Immature natural killer cell (primary cell): ENCODE results near the gene SETDB1. TPM values are rescaled to one million over a fixed set of nuclear protein-coding genes. Genes with fewer than 3 reads are reported as not detected.
"Not testable (repeated sequence)": the region's sequence is repeated elsewhere in the genome, so short reads cannot be mapped to it uniquely, and the experiment has no call there.

ENCODE experiments used
- DNase-seq, 3 donors: peaks; one replicate each; pipeline ENCODE4 v3.0.0; 2022; ENCODE audit warnings: mixed read lengths in 1 of 3
- H3K27ac Mint-ChIP-seq, 6 donors: one replicate each; pipeline ENCODE4 v1.8.0; 2020; ENCODE audit warnings: mixed read lengths in 6 of 6, mild to moderate bottlenecking in 5 of 6, inconsistent platforms in 4 of 6, moderate library complexity in 3 of 6
- H3K27me3 Mint-ChIP-seq, 3 donors: one replicate each; pipeline ENCODE4 v1.8.0; 2020 to 2021; ENCODE audit warnings: low read depth in 3 of 3, mild to moderate bottlenecking in 3 of 3, mixed read lengths in 3 of 3, moderate library complexity in 3 of 3, inconsistent platforms in 1 of 3
- H3K36me3 Mint-ChIP-seq, 3 donors: one replicate each; pipeline ENCODE4 v1.8.0; 2020; ENCODE audit warnings: mixed read lengths in 3 of 3, inconsistent platforms in 2 of 3, mild to moderate bottlenecking in 2 of 3
- H3K4me1 Mint-ChIP-seq, 2 donors: one replicate each; pipeline ENCODE4 v1.8.0; 2020; ENCODE audit warnings: inconsistent platforms in 2 of 2, mild to moderate bottlenecking in 2 of 2, mixed read lengths in 2 of 2, moderate library complexity in 1 of 2
- H3K4me3 Mint-ChIP-seq, 5 donors: one replicate each; pipeline ENCODE4 v1.8.0; 2020; ENCODE audit warnings: mild to moderate bottlenecking in 5 of 5, mixed read lengths in 5 of 5, inconsistent platforms in 3 of 5, moderate library complexity in 3 of 5
- H3K9me3 Mint-ChIP-seq, 6 donors: one replicate each; pipeline ENCODE4 v1.8.0; 2020; ENCODE audit warnings: mild to moderate bottlenecking in 6 of 6, mixed read lengths in 6 of 6, inconsistent platforms in 4 of 6, moderate library complexity in 3 of 6
- polyA plus RNA-seq, 3 donors: library from polyadenylated mRNA; unstranded; fragments of 300-500 nt; fragmentation: Illumina TruSeq; gene quantifications; one replicate each; pipeline ENCODE4 v1.2.3, GENCODE V29; 2021

Gene SETDB1
- polyA plus RNA-seq, 3 donors from 2014 or later, result 11.7 to 20.9 (median 15.3) TPM

DNA sequence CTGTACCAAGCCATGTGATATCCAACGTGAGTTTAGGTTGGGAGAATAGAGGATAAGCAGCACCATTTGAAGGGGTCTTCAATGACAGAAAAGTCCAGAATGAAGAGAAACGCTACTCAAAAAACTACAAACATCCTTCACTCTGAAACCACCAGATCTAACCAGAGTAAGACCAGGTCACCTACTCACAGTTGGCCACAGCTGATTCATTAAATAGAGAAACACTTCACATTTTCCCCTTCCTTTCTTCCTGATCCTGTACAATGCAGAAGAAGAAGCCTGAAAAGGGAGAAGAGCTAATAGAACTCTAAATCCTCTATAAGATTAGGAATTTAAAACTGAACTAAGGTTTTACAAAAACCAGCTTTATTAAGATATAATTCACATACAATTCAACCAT is 19.4 kb upstream of the SETDB1 start:
- no peak for DNase-seq
- Mint-ChIP-seq H3K4me1 (no peaks in the 10 kb centered on the region), H3K9me3 (no peaks in the 10 kb centered on the region), H3K27me3 (peaks cover 0 to 2% (median 1%) of the 10 kb centered on the region in 3 donors), H3K4me3 (no peak overlapping the region), H3K27ac (no peak overlapping the region), H3K36me3 (no peaks in the 10 kb centered on the region)

DNA sequence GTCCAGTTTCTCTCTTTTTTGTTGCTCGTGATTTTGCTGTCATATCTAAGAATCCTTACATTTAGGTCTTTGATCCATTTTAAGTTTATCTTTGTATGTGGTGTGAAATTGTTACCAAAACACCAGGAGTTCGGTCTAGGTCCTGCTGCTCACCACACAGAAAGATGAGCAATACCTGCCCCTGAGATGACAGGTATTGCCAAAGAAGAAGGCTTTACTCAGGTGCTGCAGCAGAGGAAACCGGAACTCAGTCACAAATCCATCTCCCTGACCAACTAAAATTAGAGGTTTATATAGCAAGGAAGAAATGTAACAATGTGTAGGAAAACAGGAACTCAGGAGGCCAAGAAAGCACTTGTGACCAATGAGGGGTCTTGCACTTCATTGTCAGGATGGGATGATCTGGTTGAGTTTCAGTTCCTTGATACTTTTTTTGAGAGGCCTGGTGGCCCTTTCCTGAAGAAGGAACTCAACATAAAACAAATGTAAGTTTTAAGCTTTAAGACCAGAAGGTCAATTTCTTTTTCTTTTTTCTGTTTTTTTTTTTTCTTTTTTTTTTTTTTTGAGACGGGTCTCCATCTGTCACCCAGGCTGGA is 16.5 kb upstream of the SETDB1 start:
- H3K36me3 Mint-ChIP-seq, result no peaks in the 10 kb centered on the region
- peaks cover 0 to 2% (median 1%) of the 10 kb centered on the region in 3 donors for H3K27me3 Mint-ChIP-seq
- no peaks in the 10 kb centered on the region for H3K9me3 Mint-ChIP-seq
- H3K4me1 Mint-ChIP-seq, result no peaks in the 10 kb centered on the region
- no peak overlapping the region for H3K4me3 Mint-ChIP-seq
- H3K27ac Mint-ChIP-seq, result no peak overlapping the region
- no peak for DNase-seq

DNA sequence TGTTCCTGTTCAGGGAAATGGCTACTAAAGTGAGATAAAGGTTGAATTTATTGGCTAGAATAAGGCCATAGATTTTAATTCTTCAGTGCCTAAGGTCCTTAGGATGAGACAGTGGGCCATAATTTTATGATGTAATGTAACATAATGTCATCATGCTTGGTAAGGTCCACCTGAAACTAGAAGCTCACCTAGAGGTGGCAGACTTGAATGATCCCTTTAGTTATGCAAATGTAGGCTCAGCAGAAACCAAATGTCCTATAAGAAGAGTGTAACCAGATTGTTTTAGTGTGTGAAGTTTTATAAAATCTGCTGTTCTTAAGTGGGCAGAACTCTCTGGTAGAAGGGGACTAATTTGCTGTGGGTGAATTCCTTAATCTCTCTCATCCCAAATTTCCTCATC is 13.5 kb upstream of the SETDB1 start:
- DNase-seq, result no peak
- no peaks in the 10 kb centered on the region for H3K36me3 Mint-ChIP-seq
- no peak overlapping the region for H3K27ac Mint-ChIP-seq
- H3K9me3 Mint-ChIP-seq, result no peaks in the 10 kb centered on the region
- peaks cover 0 to 2% (median 1%) of the 10 kb centered on the region in 3 donors for H3K27me3 Mint-ChIP-seq
- no peaks in the 10 kb centered on the region for H3K4me1 Mint-ChIP-seq
- no peak overlapping the region for H3K4me3 Mint-ChIP-seq

DNA sequence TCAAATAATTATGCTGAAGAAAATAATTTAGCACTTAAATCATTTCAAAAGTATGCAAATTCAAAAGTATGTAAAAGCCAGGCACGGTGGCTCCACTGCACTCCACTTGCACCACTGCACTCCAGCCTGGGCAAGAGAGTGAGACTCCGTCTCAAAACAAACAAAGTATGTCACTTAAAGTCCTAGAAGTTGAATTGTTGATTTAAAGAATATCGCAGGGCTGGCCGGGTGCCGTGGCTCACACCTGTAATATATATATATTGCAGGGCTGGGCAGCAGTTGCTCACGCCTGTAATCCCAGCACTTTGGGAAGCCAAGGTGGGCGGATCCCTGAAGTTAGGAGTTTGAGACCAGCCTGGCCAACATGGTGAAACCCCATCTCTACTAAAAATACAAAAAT is 8.8 kb upstream of the SETDB1 start:
- peaks cover 1 to 4% (median 2%) of the 10 kb centered on the region in 3 donors for H3K27me3 Mint-ChIP-seq
- H3K36me3 Mint-ChIP-seq, result no peaks in the 10 kb centered on the region
- H3K9me3 Mint-ChIP-seq, result no peaks in the 10 kb centered on the region
- H3K4me3 Mint-ChIP-seq, result no peak overlapping the region
- H3K4me1 Mint-ChIP-seq, result peaks cover under 1 to 3% of the 10 kb centered on the region in 2 donors
- H3K27ac Mint-ChIP-seq, result no peak overlapping the region
- no peak for DNase-seq

DNA sequence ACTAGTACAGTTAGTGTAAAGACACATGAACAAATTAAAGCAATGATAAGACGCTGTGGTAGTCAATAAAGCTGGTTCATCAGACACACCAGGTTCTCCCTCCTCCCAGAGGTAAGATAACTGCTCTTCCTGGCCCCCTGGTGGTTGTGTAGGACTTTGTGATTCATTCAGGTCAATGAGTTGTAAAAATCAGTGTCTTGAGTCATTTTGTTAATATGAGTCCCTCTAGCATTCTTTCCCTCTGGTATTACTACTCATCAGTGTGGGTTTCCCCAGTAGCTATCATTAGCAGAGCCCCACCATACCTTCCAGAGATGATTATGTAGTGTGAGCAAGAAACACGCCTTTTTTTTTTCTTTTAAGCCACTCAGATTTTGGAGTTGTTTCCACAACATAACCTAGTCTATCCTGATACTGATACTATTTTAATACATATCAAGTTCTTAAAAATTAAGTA is 3.6 kb upstream of the SETDB1 start:
- Mint-ChIP-seq H3K27ac (peak overlapping the region in 1 of 6 donors; percentile 40), H3K4me1 (peaks cover 25 to 28% of the 10 kb centered on the region in 2 donors), H3K4me3 (no peak overlapping the region), H3K27me3 (peaks cover 9 to 13% (median 11%) of the 10 kb centered on the region in 3 donors), H3K9me3 (no peaks in the 10 kb centered on the region), H3K36me3 (peaks cover 0 to 4% (median 0%) of the 10 kb centered on the region in 3 donors)
- peak; percentile 35 to 59 (median 49) for DNase-seq

DNA sequence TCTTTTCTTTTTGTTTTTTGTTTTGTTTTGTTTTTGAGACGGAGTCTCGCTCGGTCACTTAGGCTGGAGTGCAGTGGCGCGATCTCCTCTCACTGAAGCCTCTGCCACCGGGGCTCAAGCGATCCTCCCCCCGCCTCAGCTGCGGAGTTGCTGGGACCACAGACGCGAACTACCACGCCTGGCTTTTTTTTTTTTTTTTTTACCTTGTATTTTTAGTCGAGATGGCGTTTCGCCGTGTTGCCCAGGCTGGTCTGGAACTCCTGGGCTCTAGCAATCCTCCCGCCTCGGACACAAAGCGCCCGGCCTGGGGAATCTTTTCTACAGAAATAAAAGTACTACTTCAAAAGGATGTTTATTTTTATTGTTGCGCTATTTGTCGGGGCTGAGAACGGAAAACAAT is 1.1 kb upstream of the SETDB1 start:
- H3K36me3 Mint-ChIP-seq, result peaks cover 13 to 17% (median 17%) of the 10 kb centered on the region in 3 donors
- H3K27me3 Mint-ChIP-seq, result peaks cover 9 to 10% (median 10%) of the 10 kb centered on the region in 3 donors
- DNase-seq, result no peak
- no peaks in the 10 kb centered on the region for H3K9me3 Mint-ChIP-seq
- peak overlapping the region; percentile 95 to 99 (median 97) for H3K4me3 Mint-ChIP-seq
- peaks cover 29 to 37% of the 10 kb centered on the region in 2 donors for H3K4me1 Mint-ChIP-seq
- H3K27ac Mint-ChIP-seq, result peak overlapping the region in 4 of 6 donors; percentile 23 to 99 (median 74)

DNA sequence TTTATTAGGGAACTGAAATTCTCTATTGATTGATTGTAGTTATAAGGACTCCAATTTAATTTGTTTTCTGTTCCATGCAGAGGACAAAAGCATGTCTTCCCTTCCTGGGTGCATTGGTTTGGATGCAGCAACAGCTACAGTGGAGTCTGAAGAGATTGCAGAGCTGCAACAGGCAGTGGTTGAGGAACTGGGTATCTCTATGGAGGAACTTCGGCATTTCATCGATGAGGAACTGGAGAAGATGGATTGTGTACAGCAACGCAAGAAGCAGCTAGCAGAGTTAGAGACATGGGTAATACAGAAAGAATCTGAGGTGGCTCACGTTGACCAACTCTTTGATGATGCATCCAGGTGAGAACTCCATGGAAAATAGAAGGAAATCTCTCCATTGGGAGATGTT is 1.5 kb downstream of the SETDB1 start:
- peak overlapping the region; percentile 45 to 99 (median 97) for H3K4me3 Mint-ChIP-seq
- peaks cover 26 to 35% of the 10 kb centered on the region in 2 donors for H3K4me1 Mint-ChIP-seq
- peaks cover 2 to 11% (median 7%) of the 10 kb centered on the region in 6 donors for H3K9me3 Mint-ChIP-seq
- H3K27ac Mint-ChIP-seq, result peak overlapping the region; percentile 23 to 99 (median 77)
- DNase-seq, result no peak
- H3K36me3 Mint-ChIP-seq, result peaks cover 32 to 38% (median 34%) of the 10 kb centered on the region in 3 donors
- H3K27me3 Mint-ChIP-seq, result peaks cover 9 to 12% (median 12%) of the 10 kb centered on the region in 3 donors

DNA sequence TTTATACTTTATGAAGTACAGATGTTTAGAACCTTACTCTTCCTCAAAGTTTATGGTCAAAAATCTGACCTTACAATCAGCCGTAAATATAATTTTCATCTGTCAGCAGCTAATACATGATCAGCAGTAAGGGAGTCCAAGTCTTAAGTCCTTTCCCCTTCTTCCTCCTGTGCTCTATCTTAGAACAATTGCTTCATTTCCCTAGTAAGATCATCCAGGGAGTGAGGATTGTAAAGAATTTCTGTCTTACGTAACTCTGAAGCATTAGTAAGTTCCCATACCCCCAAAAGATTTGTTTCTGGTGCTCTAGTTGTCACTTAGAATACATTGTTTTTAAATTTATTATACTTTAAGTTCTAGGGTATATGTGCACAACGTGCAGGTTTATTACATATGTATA is 2.1 kb downstream of the SETDB1 start:
- Mint-ChIP-seq H3K4me1 (peaks cover 26 to 37% of the 10 kb centered on the region in 2 donors), H3K27ac (peak overlapping the region in 5 of 6 donors; percentile 8 to 85 (median 47)), H3K36me3 (peaks cover 35 to 42% (median 37%) of the 10 kb centered on the region in 3 donors), H3K4me3 (peak overlapping the region in 3 of 5 donors; percentile 4 to 71 (median 51)), H3K27me3 (peaks cover 8 to 13% (median 12%) of the 10 kb centered on the region in 3 donors), H3K9me3 (peaks cover 3 to 13% (median 8%) of the 10 kb centered on the region in 6 donors)
- no peak for DNase-seq

DNA sequence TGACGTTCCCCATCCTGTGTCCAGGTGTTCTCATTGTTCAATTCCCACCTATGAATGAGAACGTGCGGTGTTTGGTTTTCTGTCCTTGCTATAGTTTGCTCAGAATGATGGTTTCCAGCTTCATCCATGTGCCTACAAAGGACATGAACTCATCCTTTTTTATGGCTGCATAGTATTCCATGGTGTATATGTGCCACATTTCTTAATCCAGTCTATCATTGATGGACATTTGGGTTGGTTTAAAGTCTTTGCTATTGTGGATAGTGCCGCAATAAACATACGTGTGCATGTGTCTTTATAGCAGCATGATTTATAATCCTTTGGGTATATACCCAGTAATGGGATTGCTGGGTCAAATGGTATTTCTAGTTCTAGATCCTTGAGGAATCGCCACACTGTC is 2.6 kb downstream of the SETDB1 start:
- peaks cover 8 to 13% (median 12%) of the 10 kb centered on the region in 3 donors for H3K27me3 Mint-ChIP-seq
- DNase-seq, H3K27ac Mint-ChIP-seq, H3K4me3 Mint-ChIP-seq: not testable (repeated sequence)
- H3K4me1 Mint-ChIP-seq, result peaks cover 26 to 37% of the 10 kb centered on the region in 2 donors
- H3K9me3 Mint-ChIP-seq, result peaks cover 3 to 13% (median 8%) of the 10 kb centered on the region in 6 donors
- peaks cover 35 to 42% (median 37%) of the 10 kb centered on the region in 3 donors for H3K36me3 Mint-ChIP-seq

DNA sequence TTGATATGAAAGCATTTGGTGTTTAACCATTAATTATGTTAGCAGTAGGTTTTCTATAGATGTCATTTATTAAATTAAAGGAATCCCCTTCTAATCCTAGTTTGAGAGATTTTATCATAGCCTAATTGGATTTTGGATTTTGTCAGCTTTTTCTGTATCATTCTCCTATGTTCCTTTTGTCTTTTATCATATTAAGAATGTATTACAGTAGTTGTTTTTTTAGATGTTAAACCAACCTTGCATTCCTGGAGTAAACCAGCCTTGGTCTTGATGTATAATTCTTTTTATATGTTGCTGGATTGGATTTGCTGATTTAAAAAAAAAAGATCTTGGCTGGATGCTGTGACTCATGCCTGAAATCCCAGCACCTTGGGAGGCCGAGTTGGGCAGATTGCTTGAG is 5.6 kb downstream of the SETDB1 start:
- peak in 1 of 3 donors; percentile 9 for DNase-seq
- H3K36me3 Mint-ChIP-seq, result peaks cover 48 to 57% (median 53%) of the 10 kb centered on the region in 3 donors
- peaks cover 11 to 37% of the 10 kb centered on the region in 2 donors for H3K4me1 Mint-ChIP-seq
- no peak overlapping the region for H3K27ac Mint-ChIP-seq
- H3K9me3 Mint-ChIP-seq, result peaks cover 3 to 13% (median 8%) of the 10 kb centered on the region in 6 donors
- peaks cover 3 to 4% (median 3%) of the 10 kb centered on the region in 3 donors for H3K27me3 Mint-ChIP-seq
- no peak overlapping the region for H3K4me3 Mint-ChIP-seq

DNA sequence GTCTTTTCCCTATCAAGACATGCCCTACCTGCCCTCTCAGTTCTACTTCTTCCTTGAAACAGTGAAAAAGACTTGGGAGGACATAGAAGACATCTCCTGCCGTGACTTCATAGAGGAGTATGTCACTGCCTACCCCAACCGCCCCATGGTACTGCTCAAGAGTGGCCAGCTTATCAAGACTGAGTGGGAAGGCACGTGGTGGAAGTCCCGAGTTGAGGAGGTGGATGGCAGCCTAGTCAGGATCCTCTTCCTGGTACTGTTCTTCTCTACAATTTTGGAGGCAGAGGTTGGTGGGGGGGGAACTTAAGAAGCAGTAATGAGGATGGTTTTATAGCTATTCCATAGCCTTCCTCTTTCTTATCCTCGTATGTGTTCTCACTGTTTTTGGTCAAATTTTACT is 18.7 kb downstream of the SETDB1 start:
- no peak for DNase-seq
- peaks cover 39 to 61% (median 42%) of the 10 kb centered on the region in 3 donors for H3K36me3 Mint-ChIP-seq
- H3K27me3 Mint-ChIP-seq, result no peaks in the 10 kb centered on the region
- H3K9me3 Mint-ChIP-seq, result no peaks in the 10 kb centered on the region
- no peaks in the 10 kb centered on the region for H3K4me1 Mint-ChIP-seq
- peak overlapping the region in 3 of 6 donors; percentile 1 to 24 (median 9) for H3K27ac Mint-ChIP-seq
- H3K4me3 Mint-ChIP-seq, result no peak overlapping the region

DNA sequence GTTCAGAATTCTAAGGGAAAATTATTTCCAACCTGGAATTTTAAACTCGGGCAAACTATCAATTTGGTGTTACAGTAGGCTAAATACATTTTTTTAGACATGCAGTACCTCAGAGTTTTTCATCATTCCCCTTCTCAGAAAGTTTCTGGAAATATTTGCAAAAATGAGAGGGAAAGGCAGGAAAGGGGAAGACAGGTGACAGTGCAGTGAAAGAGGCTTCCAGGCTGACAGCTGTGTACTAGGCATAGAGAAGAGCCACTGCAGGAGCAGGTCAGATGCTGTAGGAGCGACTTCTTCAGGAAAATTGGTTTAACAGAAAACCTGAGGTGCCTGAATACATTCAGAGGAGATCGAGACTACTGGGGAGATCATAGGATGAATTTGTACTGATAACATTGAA is 28.5 kb downstream of the SETDB1 start:
- Mint-ChIP-seq H3K4me1 (no peaks in the 10 kb centered on the region), H3K9me3 (no peaks in the 10 kb centered on the region), H3K27ac (peak overlapping the region in 2 of 6 donors; percentile 38 to 46), H3K27me3 (peaks cover 0 to 3% (median 2%) of the 10 kb centered on the region in 3 donors), H3K4me3 (no peak overlapping the region), H3K36me3 (peaks cover 34 to 53% (median 41%) of the 10 kb centered on the region in 3 donors)
- DNase-seq, result no peak

DNA sequence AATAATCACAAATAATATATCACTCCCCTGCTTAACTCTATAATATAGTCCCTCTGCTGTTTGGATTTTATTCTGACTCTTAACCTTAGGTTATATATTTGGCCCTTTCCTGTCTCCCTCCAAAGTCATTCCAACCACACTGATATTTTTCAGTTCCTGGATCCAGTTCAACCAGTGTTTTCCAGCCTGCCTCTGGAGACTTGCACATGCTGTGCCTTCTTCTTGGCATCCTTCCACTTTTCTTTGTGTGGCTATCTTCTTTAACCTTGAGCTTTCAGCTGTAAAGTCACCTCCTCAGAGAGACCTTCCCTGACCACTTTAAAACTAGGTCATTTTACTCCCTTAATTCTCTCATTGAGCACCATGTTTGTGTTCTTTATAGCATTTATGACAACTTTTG is 29.1 kb downstream of the SETDB1 start:
- Mint-ChIP-seq H3K27me3 (peaks cover 0 to 3% (median 2%) of the 10 kb centered on the region in 3 donors), H3K36me3 (peaks cover 33 to 49% (median 39%) of the 10 kb centered on the region in 3 donors), H3K9me3 (no peaks in the 10 kb centered on the region), H3K4me1 (no peaks in the 10 kb centered on the region), H3K27ac (peak overlapping the region in 3 of 6 donors; percentile 19 to 57 (median 36)), H3K4me3 (no peak overlapping the region)
- no peak for DNase-seq

DNA sequence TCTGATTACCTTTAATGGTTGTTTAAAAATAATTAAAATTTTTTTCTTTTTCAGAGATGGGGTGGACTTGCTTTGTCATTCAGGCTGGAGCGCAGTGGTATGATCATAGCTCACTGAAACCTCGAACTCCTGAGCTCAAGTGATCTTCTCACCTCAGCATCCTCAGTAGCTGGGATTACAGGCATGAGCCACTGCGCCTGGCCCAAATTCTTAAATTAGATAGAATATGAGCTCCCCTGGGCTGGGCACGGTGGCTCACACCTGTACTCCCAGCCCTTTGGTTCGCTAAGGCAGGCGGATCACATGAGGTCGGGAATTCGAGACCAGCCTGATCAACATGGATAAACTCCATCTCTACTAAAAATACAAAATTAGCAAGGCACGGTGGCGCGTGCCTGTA is 31.5 kb downstream of the SETDB1 start:
- H3K9me3 Mint-ChIP-seq, result no peaks in the 10 kb centered on the region
- peaks cover 0 to 3% (median 2%) of the 10 kb centered on the region in 3 donors for H3K27me3 Mint-ChIP-seq
- H3K4me3 Mint-ChIP-seq, result no peak overlapping the region
- H3K36me3 Mint-ChIP-seq, result peaks cover 26 to 43% (median 33%) of the 10 kb centered on the region in 3 donors
- H3K4me1 Mint-ChIP-seq, result no peaks in the 10 kb centered on the region
- DNase-seq, result no peak
- H3K27ac Mint-ChIP-seq, result no peak overlapping the region
